MM.1S (cell line): ENCODE results near the gene EXOC4.
A peak's percentile ranks its signal among the peaks of the same experiment; 100 is the strongest.

Experiments used
- DNase-seq: peaks from one replicate; pipeline ENCODE4 v3.0.0-alpha.2; 2015
- H2AFZ ChIP-seq: fragments of 300-600 bp; sonication (generic); 2 replicates; pipeline ENCODE4 v1.6.0; 2016; ENCODE audit warnings: antibody characterized with exemption, low read length
- H3F3A ChIP-seq: fragments of 300-600 bp; sonication (generic); 2 replicates; pipeline ENCODE4 v1.6.1; 2016; ENCODE audit warnings: mild to moderate bottlenecking, antibody characterized with exemption, low read length, moderate library complexity, mixed read lengths; ENCODE audit not compliant: insufficient read depth
- H3K27ac ChIP-seq: fragments of 300-600 bp; sonication (generic); 2 replicates; pipeline ENCODE4 v1.5.1; 2016; ENCODE audit warnings: mild to moderate bottlenecking, low read length
- H3K27me3 ChIP-seq: fragments of 300-600 bp; sonication (generic); replicated peaks from 2 replicates; pipeline ENCODE4 v1.6.0; 2016; ENCODE audit warnings: low read length; ENCODE audit not compliant: insufficient read depth
- H3K36me3 ChIP-seq: fragments of 300-600 bp; sonication (generic); replicated peaks from 2 replicates; pipeline ENCODE4 v1.6.1; 2016; ENCODE audit warnings: mild to moderate bottlenecking, low read length, mixed read lengths; ENCODE audit not compliant: insufficient read depth
- H3K4me1 ChIP-seq: fragments of 300-600 bp; sonication (generic); 2 replicates; pipeline ENCODE4 v1.6.1; 2016; ENCODE audit warnings: low read length, mixed read lengths
- H3K4me2 ChIP-seq: fragments of 300-600 bp; sonication (generic); 2 replicates; pipeline ENCODE4 v1.6.0; 2016; ENCODE audit warnings: low read depth, low read length
- H3K4me3 ChIP-seq: fragments of 300-600 bp; sonication (generic); 2 replicates; pipeline ENCODE4 v1.5.1; 2016; ENCODE audit warnings: low read length, mixed read lengths
- H3K79me2 ChIP-seq: fragments of 300-600 bp; sonication (generic); 2 replicates; pipeline ENCODE4 v1.6.1; 2016; ENCODE audit warnings: mixed run types, low read length, mixed read lengths
- H3K9ac ChIP-seq: fragments of 300-600 bp; sonication (generic); 2 replicates; pipeline ENCODE4 v1.6.1; 2016; ENCODE audit warnings: low read length, mixed read lengths
- H3K9me2 ChIP-seq: fragments of 300-600 bp; sonication (generic); replicated peaks from 2 replicates; pipeline ENCODE4 v1.6.1; 2016; ENCODE audit warnings: mild to moderate bottlenecking, low read length, mixed read lengths; ENCODE audit not compliant: insufficient read depth
- H3K9me3 ChIP-seq: fragments of 300-600 bp; sonication (generic); replicated peaks from 2 replicates; pipeline ENCODE4 v1.6.1; 2016; ENCODE audit warnings: mild to moderate bottlenecking, low read length, mixed read lengths; ENCODE audit not compliant: insufficient read depth
- H4K20me1 ChIP-seq: fragments of 300-600 bp; sonication (generic); 2 replicates; pipeline ENCODE4 v1.6.1; 2016; ENCODE audit warnings: mild to moderate bottlenecking, low read length, moderate library complexity, mixed read lengths; ENCODE audit not compliant: insufficient read depth
- EZH2 ChIP-seq: fragments of 300-600 bp; sonication (generic); optimal IDR thresholded peaks from 2 replicates; pipeline ENCODE3; 2017; ENCODE audit warnings: low read depth, mild to moderate bottlenecking, antibody characterized with exemption, low read length, mixed read lengths
- EZH2phosphoT487 ChIP-seq: fragments of 300-600 bp; sonication (generic); IDR thresholded peaks from 2 replicates; pipeline ENCODE4 v1.6.1; 2018; ENCODE audit warnings: antibody characterized with exemption, low read length
- TF ChIP-seq, protein P1 (sequence below): fragments of 300-600 bp; sonication (generic); IDR thresholded peaks from 2 replicates; pipeline ENCODE4 v1.5.1; 2016; ENCODE audit warnings: antibody characterized with exemption, low read length, mixed read lengths

EXOC4 gene

GRCh38 chr7:133860628-133861335 lies 607.9 kb downstream of the EXOC4 start:
- Histone ChIP-seq H3F3A (peaks cover 7% of the 10 kb centered on the region), H3K9ac (no peak overlapping the region), H3K9me2 (no peaks in the 10 kb centered on the region), H4K20me1 (no peaks in the 10 kb centered on the region), H3K9me3 (no peaks in the 10 kb centered on the region), H3K4me3 (no peak overlapping the region), H3K4me1 (peaks cover 14% of the 10 kb centered on the region), H3K27me3 (no peaks in the 10 kb centered on the region), H3K79me2 (no peaks in the 10 kb centered on the region), H2AFZ (no peak overlapping the region), H3K27ac (peak overlapping the region; percentile 47; the same call in 1 of the 2 replicates), H3K36me3 (no peaks in the 10 kb centered on the region), H3K4me2 (peak overlapping the region; percentile 20; the same call in 1 of the 2 replicates)
- TF ChIP-seq EZH2 (no peak), EZH2phosphoT487 (no peak)
- TF ChIP-seq, protein P1, sequence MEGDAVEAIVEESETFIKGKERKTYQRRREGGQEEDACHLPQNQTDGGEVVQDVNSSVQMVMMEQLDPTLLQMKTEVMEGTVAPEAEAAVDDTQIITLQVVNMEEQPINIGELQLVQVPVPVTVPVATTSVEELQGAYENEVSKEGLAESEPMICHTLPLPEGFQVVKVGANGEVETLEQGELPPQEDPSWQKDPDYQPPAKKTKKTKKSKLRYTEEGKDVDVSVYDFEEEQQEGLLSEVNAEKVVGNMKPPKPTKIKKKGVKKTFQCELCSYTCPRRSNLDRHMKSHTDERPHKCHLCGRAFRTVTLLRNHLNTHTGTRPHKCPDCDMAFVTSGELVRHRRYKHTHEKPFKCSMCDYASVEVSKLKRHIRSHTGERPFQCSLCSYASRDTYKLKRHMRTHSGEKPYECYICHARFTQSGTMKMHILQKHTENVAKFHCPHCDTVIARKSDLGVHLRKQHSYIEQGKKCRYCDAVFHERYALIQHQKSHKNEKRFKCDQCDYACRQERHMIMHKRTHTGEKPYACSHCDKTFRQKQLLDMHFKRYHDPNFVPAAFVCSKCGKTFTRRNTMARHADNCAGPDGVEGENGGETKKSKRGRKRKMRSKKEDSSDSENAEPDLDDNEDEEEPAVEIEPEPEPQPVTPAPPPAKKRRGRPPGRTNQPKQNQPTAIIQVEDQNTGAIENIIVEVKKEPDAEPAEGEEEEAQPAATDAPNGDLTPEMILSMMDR, result no peak
- peak; percentile 52 for DNase-seq

- H3K4me3 ChIP-seq, result no peak overlapping the region
- H3K4me1 ChIP-seq, result peaks cover 14% of the 10 kb centered on the region
- H4K20me1 ChIP-seq, result no peaks in the 10 kb centered on the region
- H2AFZ ChIP-seq, result no peak overlapping the region
- H3F3A ChIP-seq, result peaks cover 7% of the 10 kb centered on the region
- H3K9me2 ChIP-seq, result no peaks in the 10 kb centered on the region
- no peak overlapping the region for H3K9ac ChIP-seq
- TF ChIP-seq EZH2phosphoT487, result no peak
- TF ChIP-seq, protein P1, result no peak
- no peak for TF ChIP-seq EZH2
- H3K9me3 ChIP-seq, result no peaks in the 10 kb centered on the region
- H3K79me2 ChIP-seq, result no peaks in the 10 kb centered on the region
- peak overlapping the region; percentile 47; the same call in 1 of the 2 replicates for H3K27ac ChIP-seq
- H3K4me2 ChIP-seq, result no peak overlapping the region; the same call in 1 of the 2 replicates
- H3K27me3 ChIP-seq, result no peaks in the 10 kb centered on the region
- no peak for DNase-seq
- H3K36me3 ChIP-seq, result no peaks in the 10 kb centered on the region
Measured at GRCh38 chr7:133861876-133862275, 609.0 kb downstream of the EXOC4 start.

DNA sequence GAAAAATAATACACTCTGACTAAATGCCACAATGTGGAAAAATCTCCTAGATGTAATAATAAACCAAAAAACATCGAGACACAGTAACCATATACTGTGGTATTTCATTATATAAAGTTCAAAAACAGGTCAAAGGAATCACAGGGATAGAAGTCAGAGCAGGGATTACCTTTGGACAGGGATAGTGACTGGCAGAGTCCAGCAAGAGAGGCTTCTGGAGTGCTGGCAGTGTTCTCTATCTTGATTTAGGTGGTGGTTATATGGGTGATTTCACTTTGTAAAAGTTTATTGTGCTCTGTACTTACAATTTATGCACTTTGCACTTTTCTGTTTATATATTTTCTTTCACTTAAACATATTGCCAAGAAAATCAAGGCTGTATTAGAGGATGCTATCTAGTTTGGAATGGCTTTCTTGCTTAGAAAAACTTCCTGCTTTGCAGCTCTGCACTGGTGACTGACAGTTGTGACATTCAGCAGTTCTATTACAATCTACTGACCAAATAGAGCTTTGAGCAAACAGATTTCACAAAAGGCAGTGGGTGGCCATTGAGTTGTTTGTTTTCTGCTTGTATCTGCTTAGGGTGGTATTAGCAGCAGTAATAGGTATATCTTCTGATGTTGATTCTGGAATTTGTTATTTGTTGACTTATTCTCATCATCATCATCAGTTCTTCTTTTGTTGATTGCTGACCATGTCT lies 610.6 kb downstream of the EXOC4 start:
- Histone ChIP-seq H3K4me3 (no peak overlapping the region), H3K36me3 (no peaks in the 10 kb centered on the region), H3K4me2 (no peak overlapping the region), H3K9me3 (no peaks in the 10 kb centered on the region), H3K27me3 (no peaks in the 10 kb centered on the region), H3K9me2 (no peaks in the 10 kb centered on the region), H3K79me2 (no peaks in the 10 kb centered on the region), H3K9ac (no peak overlapping the region), H3F3A (peaks cover 7% of the 10 kb centered on the region), H4K20me1 (no peaks in the 10 kb centered on the region), H3K27ac (no peak overlapping the region), H3K4me1 (peaks cover 14% of the 10 kb centered on the region), H2AFZ (no peak overlapping the region)
- no peak for DNase-seq
- TF ChIP-seq, protein P1, result no peak
- TF ChIP-seq EZH2phosphoT487, result no peak
- TF ChIP-seq EZH2, result no peak
